ENCODE data around the gene NEU1.

GRCh38 chr6:31883676-31884075 is 21.1 kb upstream of the NEU1 start:
- TF ChIP-seq CTCF (IDR thresholded peaks at IDR 0.05) (no peak), EZH2 (IDR thresholded peaks at IDR 0.05; ENCODE audit: borderline replicate concordance, insufficient read depth, low read depth, low read length, poor library complexity, severe bottlenecking) (no peak)
